Muscle layer of duodenum (tissue), 2 donors: ENCODE results near the gene COX4I2.
"Not testable (repeated sequence)": the region's sequence is repeated elsewhere in the genome, so short reads cannot be mapped to it uniquely, and the experiment has no call there.

Experiments used
- H3K27ac ChIP-seq: one replicate; pipeline ENCODE4 v1.7.0; 2013; ENCODE audit warnings: mild to moderate bottlenecking, low read length
- H3K27me3 ChIP-seq: one replicate; pipeline ENCODE4 v1.7.0; 2013; ENCODE audit warnings: low read depth, mild to moderate bottlenecking, control low read depth, low read length
- H3K36me3 ChIP-seq, 2 donors: one replicate each; pipeline ENCODE4 v1.7.0; 2013; ENCODE audit warnings: low read length in 2 of 2, control low read depth in 1 of 2, mild to moderate bottlenecking in 1 of 2; ENCODE audit not compliant: insufficient read depth in 2 of 2, control insufficient read depth in 1 of 2
- H3K4me1 ChIP-seq, 2 donors: one replicate each; pipeline ENCODE4 v1.7.0; 2013; ENCODE audit warnings: low read length in 2 of 2, mild to moderate bottlenecking in 2 of 2, control low read depth in 1 of 2, moderate library complexity in 1 of 2; ENCODE audit not compliant: insufficient read depth in 2 of 2, control insufficient read depth in 1 of 2
- H3K4me3 ChIP-seq, 2 donors: one replicate each; pipeline ENCODE4 v1.7.0; 2013; ENCODE audit warnings: low read length in 2 of 2, low read depth in 1 of 2, mild to moderate bottlenecking in 1 of 2
- H3K9me3 ChIP-seq, 2 donors: one replicate each; pipeline ENCODE4 v1.7.0; 2013; ENCODE audit warnings: low read length in 2 of 2, control low read depth in 1 of 2, mild to moderate bottlenecking in 1 of 2; ENCODE audit not compliant: control insufficient read depth in 1 of 2
- donor health status: healthy.

The COX4I2 gene

DNA sequence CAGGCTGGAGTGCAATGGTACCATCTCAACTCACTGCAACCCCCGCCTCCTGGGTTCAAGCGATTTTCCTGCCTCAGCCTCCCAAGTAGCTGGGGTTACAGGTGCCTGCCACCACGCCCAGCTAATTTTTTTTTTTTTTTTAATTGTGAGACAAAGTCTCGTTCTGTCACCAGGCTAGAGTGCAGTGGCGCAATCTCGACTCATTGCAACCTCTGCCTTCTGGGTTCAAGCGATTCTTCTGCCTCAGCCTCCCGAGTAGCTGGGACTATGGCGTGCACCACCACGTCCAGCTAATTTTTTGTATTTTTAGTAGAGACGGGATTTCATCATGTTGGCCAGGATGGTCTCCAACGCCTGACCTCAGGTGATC lies 25.5 kb upstream of the COX4I2 start:
- peaks cover 5 to 10% of the 10 kb centered on the region in 2 donors for H3K4me1 ChIP-seq
- H3K4me3 ChIP-seq, H3K9me3 ChIP-seq, H3K27ac ChIP-seq, H3K36me3 ChIP-seq, H3K27me3 ChIP-seq: not testable (repeated sequence)

DNA sequence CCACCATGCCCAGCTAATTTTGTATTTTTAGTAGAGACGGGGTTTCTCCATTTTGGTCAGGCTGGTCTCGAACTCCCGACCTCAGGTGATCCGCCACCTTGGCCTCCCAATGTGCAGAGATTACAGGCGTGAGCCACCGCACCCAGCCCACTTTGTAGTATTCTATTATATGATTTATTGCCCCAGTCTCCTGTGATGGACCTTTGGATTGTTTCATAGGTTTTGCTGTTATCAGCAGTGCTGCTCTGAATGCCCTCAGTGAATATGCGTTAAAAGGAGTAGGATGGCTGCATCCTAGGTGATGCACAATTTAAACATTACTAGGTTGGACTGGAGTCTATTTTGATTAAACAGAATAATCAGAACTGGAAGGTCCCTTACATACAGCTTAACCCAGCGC lies 22.3 kb upstream of the COX4I2 start:
- no peak overlapping the region for H3K27ac ChIP-seq

DNA sequence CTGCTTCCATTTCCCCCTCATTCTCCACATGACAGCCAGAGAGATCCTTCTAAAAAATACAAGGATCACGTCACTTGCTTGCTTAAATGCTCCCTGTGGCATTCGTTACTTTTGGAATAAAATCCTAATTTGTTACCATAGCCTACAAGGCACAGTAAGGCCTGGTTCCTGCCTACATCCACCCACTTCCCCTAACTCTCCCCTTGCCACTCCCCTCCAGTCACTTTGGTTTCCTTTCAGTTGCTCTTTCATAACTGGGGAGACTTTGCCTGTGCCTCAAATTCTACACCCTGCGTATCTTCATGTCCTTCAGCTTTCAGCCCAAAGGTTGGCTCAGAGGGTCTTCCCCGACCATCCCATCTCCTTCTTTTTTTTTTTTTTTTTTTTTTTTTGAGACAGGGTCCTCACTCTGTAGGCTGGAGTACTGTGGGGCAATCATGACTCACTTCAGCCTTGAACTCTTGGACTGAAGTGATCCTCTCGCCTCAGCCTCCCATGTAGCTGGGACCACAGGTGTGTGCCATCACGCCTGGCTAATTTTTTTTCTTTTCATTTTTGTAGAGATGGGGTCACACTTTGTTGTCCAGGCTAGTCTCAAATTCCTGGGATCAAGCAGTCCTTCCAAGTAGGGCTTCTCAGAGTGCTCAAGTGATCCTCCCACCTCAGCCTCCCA lies 20.1 kb upstream of the COX4I2 start:
- no peaks in the 10 kb centered on the region for H3K9me3 ChIP-seq
- no peaks in the 10 kb centered on the region for H3K36me3 ChIP-seq
- H3K4me3 ChIP-seq = no peak overlapping the region
- no peaks in the 10 kb centered on the region for H3K27me3 ChIP-seq
- no peak overlapping the region for H3K27ac ChIP-seq
- H3K4me1 ChIP-seq = peaks cover 0 to 2% of the 10 kb centered on the region in 2 donors

More for the DNA sequence above, 22.3 kb upstream of the COX4I2 start:
- no peaks in the 10 kb centered on the region for H3K9me3 ChIP-seq
- no peak overlapping the region for H3K4me3 ChIP-seq
- peaks cover 0 to 3% of the 10 kb centered on the region in 2 donors for H3K4me1 ChIP-seq
- no peaks in the 10 kb centered on the region for H3K27me3 ChIP-seq
- H3K36me3 ChIP-seq = no peaks in the 10 kb centered on the region

DNA sequence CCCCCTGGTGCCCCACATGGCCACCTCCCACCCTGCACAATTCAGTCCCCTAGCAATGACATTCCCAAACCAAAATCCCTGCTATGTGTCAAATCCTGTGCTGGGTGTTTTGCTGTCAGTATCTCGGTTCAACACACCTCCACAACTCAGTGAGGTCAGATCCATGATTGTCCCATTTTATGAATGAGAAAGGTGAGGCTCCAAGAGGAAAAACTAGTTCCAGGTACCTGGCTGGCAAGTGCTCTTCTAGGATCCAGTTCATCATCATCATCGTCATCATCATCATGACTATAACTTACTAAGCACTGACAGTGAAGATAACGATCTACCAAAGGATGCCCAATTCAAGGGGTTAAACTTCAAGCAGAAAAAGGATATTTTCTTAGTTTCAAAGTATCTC lies 17.5 kb upstream of the COX4I2 start:
- Histone ChIP-seq H3K4me1 (no peaks in the 10 kb centered on the region), H3K36me3 (no peaks in the 10 kb centered on the region), H3K9me3 (no peaks in the 10 kb centered on the region), H3K27ac (no peak overlapping the region), H3K4me3 (no peak overlapping the region), H3K27me3 (no peaks in the 10 kb centered on the region)

DNA sequence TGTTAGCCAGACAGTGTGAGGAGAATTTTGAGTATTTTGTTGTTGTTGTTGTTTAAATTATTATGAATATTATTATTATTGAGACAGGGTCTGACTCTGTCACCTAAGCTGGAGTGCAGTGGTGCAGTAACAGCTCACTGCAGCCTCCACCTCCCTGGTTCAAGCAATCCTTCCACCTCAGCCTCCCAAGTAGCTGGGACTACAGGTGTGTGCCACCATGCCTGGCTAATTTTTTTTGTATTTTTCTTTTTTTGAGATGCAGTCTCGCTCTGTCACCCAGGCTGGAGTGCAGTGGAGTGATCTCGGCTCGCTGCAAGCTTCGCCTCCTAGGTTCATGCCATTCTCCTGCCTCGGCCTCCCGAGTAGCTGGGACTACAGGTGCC lies 14.6 kb upstream of the COX4I2 start:
- H3K27ac ChIP-seq, H3K36me3 ChIP-seq, H3K9me3 ChIP-seq, H3K4me3 ChIP-seq, H3K27me3 ChIP-seq, H3K4me1 ChIP-seq: not testable (repeated sequence)

DNA sequence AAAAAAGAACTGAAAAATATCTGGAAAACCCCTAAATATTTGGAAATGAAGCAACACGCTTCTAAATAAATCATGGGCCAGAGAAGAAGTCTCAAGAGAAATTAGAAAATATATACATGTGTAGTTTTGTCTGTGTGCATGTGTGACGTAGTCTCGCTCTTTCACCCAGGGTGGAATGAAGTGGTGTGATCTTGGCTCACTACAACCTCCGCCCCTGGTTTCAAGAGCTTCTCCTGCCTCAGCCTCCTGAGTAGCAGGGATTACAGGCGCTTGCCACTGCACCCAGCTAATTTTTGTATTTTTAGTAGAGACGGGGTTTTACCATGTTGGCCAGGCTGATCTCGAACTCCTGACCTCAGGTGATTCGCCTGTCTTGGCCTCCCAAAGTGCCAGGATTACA lies 11.2 kb upstream of the COX4I2 start:
- H3K27me3 ChIP-seq, H3K4me1 ChIP-seq, H3K9me3 ChIP-seq, H3K4me3 ChIP-seq, H3K27ac ChIP-seq, H3K36me3 ChIP-seq: not testable (repeated sequence)

GRCh38 chr20:31628057-31628456 lies 9.7 kb upstream of the COX4I2 start:
- H3K27ac ChIP-seq, H3K4me1 ChIP-seq, H3K9me3 ChIP-seq, H3K4me3 ChIP-seq, H3K27me3 ChIP-seq, H3K36me3 ChIP-seq: not testable (repeated sequence)

GRCh38 chr20:31630187-31630790 lies 7.4 kb upstream of the COX4I2 start:
- H3K4me1 ChIP-seq = no peaks in the 10 kb centered on the region
- no peaks in the 10 kb centered on the region for H3K27me3 ChIP-seq
- H3K4me3 ChIP-seq = no peak overlapping the region
- no peaks in the 10 kb centered on the region for H3K9me3 ChIP-seq
- H3K27ac ChIP-seq = no peak overlapping the region
- H3K36me3 ChIP-seq = no peaks in the 10 kb centered on the region

GRCh38 chr20:31632548-31633338 lies 5.0 kb upstream of the COX4I2 start:
- H3K4me3 ChIP-seq = no peak overlapping the region
- no peaks in the 10 kb centered on the region for H3K4me1 ChIP-seq
- no peaks in the 10 kb centered on the region for H3K36me3 ChIP-seq
- no peaks in the 10 kb centered on the region for H3K9me3 ChIP-seq
- H3K27me3 ChIP-seq = no peaks in the 10 kb centered on the region
- no peak overlapping the region for H3K27ac ChIP-seq

DNA sequence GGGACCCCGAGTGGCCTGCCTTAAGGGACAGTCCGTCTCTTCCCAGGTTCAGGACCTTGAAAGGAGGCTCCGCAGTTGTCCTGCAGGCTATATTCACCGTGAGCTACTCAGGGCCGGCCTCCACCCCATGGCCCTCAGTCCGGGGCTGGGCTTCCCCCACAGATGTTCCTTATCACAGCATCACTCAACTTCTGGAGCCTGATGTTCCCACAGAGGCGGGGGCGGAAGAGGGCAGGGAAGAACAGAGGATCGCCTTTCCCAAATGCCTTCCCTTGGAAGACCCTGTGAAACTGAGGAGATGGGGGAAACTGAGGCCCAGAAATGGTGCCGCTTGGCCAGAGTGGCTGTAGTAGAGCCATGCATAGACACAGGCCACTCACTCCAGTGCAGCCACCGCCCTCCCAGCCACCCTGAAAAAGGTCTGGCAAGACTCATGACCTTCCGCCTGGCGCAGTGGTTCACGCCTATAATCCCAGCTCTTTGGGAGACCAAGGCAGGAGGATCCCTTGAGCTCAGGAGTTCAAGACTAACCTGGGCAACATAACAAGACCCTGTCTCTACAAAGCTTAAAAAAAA lies 4.3 kb upstream of the COX4I2 start:
- Histone ChIP-seq H3K27me3 (no peaks in the 10 kb centered on the region), H3K4me3 (no peak overlapping the region), H3K9me3 (no peaks in the 10 kb centered on the region), H3K36me3 (no peaks in the 10 kb centered on the region), H3K4me1 (no peaks in the 10 kb centered on the region), H3K27ac (no peak overlapping the region)

DNA sequence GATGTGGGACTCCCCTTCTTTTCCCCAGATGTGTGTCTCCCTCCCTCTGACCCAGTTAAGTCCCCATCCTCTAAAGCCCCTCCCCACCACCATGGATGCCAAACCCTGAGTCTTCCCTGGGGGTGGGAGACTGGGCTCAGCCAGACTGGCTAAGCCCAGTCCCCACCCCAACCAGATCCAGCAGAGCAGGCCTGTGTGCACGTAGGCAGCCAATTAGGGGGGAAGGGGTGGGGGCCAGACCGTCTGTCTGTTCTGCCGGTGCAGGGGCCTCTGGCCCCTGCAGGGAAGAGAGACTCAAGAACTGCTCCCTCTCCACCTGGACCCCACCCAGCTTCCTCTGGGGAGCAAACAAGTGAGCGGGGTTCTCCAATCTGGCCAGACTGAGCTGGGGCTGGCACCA lies 605 bp downstream of the COX4I2 start:
- Histone ChIP-seq H3K4me3 (no peak overlapping the region), H3K36me3 (no peaks in the 10 kb centered on the region), H3K4me1 (no peaks in the 10 kb centered on the region), H3K9me3 (no peaks in the 10 kb centered on the region), H3K27ac (no peak overlapping the region), H3K27me3 (no peaks in the 10 kb centered on the region)
